Right lobe of liver (tissue), 4 donors: ENCODE data around the gene RFFL.
A peak's percentile ranks its signal among the peaks of the same experiment; 100 is the strongest.

ENCODE experiments used
- CTCF ChIP-seq, 4 donors: fragments of 200-600 bp in 3 of 4; fragments of 450-650 bp in 1 of 4; IDR thresholded peaks; one replicate each; pipeline versions ENCODE4 v1.5.1 to v1.8.0; 2016 to 2022; ENCODE audit warnings: antibody characterized with exemption in 4 of 4, mild to moderate bottlenecking in 2 of 4
- POLR2A ChIP-seq: fragments of 450-650 bp; IDR thresholded peaks from one replicate; pipeline ENCODE4 v1.6.1; 2017; ENCODE audit warnings: antibody characterized with exemption, mild to moderate bottlenecking
- donor health status: DM: no; HTN: no; CAD: no.
- donor health status: DM: no; HTN: no; CAD: no.
- donor health status: DM: no; HTN: yes; CAD: no.

- peak; percentile 81 for TF ChIP-seq POLR2A
- TF ChIP-seq CTCF (IDR thresholded peaks at IDR 0.05) = peak; percentile 68 to 93 (median 87)
Observed at GRCh38 chr17:35088881-35089585, 25.5 kb upstream of the RFFL start.
